Lung (tissue), 12 donors: ENCODE data around the gene NPHS1. TPM values are rescaled to one million over a fixed set of nuclear protein-coding genes. Genes with fewer than 3 reads are reported as not detected.

Experiments
- ATAC-seq: fragments of 200-7000 bp; cut with Tn5 transposase; one replicate; pipeline ENCODE4 v1.9.1; 2020; ENCODE audit warnings: moderate number of reproducible peaks; ENCODE audit not compliant: insufficient read depth, low FRiP score
- DNase-seq, 3 donors: peaks; one replicate each; pipeline ENCODE4 v3.0.0-alpha.2; 2013 to 2017
- H3K27ac ChIP-seq, 2 donors: one replicate each; pipeline ENCODE4 v1.5.1; 2013; ENCODE audit warnings: mild to moderate bottlenecking in 2 of 2, moderate library complexity in 2 of 2, control low read depth in 1 of 2, inconsistent platforms in 1 of 2, low read depth in 1 of 2, low read length in 1 of 2
- H3K27me3 ChIP-seq, 3 donors: one replicate each; pipeline ENCODE4 v1.5.1; 2013; ENCODE audit warnings: low read length in 2 of 3; ENCODE audit not compliant: control insufficient read depth in 3 of 3, insufficient read depth in 3 of 3
- H3K36me3 ChIP-seq, 4 donors: one replicate each; pipeline ENCODE4 v1.5.1; 2013; ENCODE audit warnings: low read length in 4 of 4, mild to moderate bottlenecking in 1 of 4, moderate library complexity in 1 of 4; ENCODE audit not compliant: control insufficient read depth in 4 of 4, insufficient read depth in 4 of 4
- H3K4me1 ChIP-seq, 5 donors: one replicate each; pipeline ENCODE4 v1.5.1; 2013; ENCODE audit warnings: low read length in 5 of 5, mild to moderate bottlenecking in 2 of 5, moderate library complexity in 1 of 5; ENCODE audit not compliant: control insufficient read depth in 5 of 5, insufficient read depth in 5 of 5
- H3K4me3 ChIP-seq: one replicate; pipeline ENCODE4 v1.5.1; 2013; ENCODE audit warnings: mild to moderate bottlenecking, control low read depth, moderate library complexity
- H3K9ac ChIP-seq, 2 donors: one replicate each; pipeline ENCODE4 v1.5.1; 2013; ENCODE audit warnings: low read length in 2 of 2, control low read depth in 1 of 2; ENCODE audit not compliant: insufficient read depth in 1 of 2
- H3K9me3 ChIP-seq, 4 donors: one replicate each; pipeline ENCODE4 v1.5.1; 2013; ENCODE audit warnings: low read length in 3 of 4, mild to moderate bottlenecking in 1 of 4, moderate library complexity in 1 of 4; ENCODE audit not compliant: control insufficient read depth in 4 of 4, insufficient read depth in 3 of 4
- CTCF ChIP-seq: IDR thresholded peaks from 2 replicates; pipeline ENCODE4 v1.5.1; 2012; ENCODE audit warnings: mild to moderate bottlenecking; ENCODE audit errors: control extremely low read depth, extremely low read depth
- WGBS, 2 donors: extraction: QIAGEN DNeasy Blood & Tissue Kit; methylation state at CpG; one replicate each; pipeline ENCODE4 v1.1.7; 2013; 5-methylcytosine and 5-hydroxymethylcytosine counted together
- polyA plus RNA-seq, 2 donors: library from polyadenylated mRNA; stranded (reverse); fragments of 200-250 nt; gene quantifications; one replicate each; pipeline ENCODE4 v1.2.1, GENCODE V29; 2013
- total RNA-seq, 2 donors: library from RNA; depleted of rRNA in 1 of 2; stranded (reverse); fragments of >200 nt in 1 of 2; gene quantifications; one replicate each; pipeline ENCODE4 v1.2.1, GENCODE V29; 2014 to 2021
- donor health status: control.
- donor health status: control.
- donor health status: Bipolar disorder and iron deficiency.
- donor health status: healthy.
- donor health status: DM: yes; HTN: yes; CAD: no.

The NPHS1 gene
- total and polyA plus RNA-seq, 4 donors: 0.02 to 0.23 TPM; not detected in 2

DNA sequence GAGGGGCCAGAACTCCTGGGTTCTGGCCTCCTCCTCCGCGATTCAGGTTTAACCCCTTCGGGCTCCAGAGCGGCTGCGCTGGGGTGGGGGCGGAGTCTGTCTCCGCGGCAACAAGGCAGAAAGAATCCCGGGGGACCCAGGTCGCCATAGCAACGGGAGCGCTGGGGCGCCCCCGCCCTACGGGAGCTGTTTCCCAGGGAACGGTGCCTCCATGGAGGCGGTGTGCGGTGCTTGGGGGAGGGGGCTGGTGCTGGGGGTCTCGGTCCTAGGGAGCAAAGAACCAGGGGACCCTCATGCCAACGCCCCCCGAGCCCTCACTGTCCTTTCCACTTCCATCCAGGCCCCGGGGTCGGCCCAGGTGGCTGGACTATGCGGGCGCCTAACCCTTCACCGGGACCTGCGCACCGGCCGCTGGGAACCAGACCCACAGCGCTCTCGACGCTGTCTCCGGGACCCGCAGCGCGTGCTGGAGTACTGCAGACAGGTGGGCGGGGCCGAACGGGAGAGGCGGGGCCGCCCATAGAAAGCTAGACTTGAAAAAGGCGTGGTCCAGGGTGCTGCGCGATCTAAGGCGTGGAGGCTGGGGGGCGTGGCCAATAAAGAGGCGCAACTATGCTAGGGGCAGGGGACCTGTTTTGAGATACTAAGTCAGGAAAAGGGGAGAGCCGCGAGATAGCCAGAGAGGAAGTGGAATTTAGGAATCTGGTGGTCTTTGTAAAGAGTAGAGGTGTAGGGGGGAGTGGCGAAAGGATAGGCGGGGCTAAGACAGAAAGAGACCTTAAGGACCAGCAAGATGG is 17.2 kb upstream of the NPHS1 start:
- no peaks in the 10 kb centered on the region for H3K9me3 ChIP-seq
- no peak overlapping the region for H3K9ac ChIP-seq
- ATAC-seq: no peak
- H3K27me3 ChIP-seq: no peaks in the 10 kb centered on the region
- DNase-seq: peak; percentile 48 to 67 (median 56)
- WGBS, 2 donors: 2 to 3% methylated on average over 49 to 51 of the region's 51 CpGs
- H3K4me3 ChIP-seq: no peak overlapping the region
- TF ChIP-seq CTCF: no peak
- H3K4me1 ChIP-seq: peaks cover 0 to 16% (median 0%) of the 10 kb centered on the region in 5 donors
- H3K27ac ChIP-seq: no peak overlapping the region
- no peaks in the 10 kb centered on the region for H3K36me3 ChIP-seq

- H3K9ac ChIP-seq: no peak overlapping the region
- H3K27ac ChIP-seq: no peak overlapping the region
- H3K9me3 ChIP-seq: no peaks in the 10 kb centered on the region
- ATAC-seq: no peak
- peak in 1 of 3 donors; percentile 4 for DNase-seq
- WGBS, 2 donors: 4% methylated on average over 10 to 15 of the region's 15 CpGs
- TF ChIP-seq CTCF: no peak
- peaks cover 0 to 16% (median 0%) of the 10 kb centered on the region in 5 donors for H3K4me1 ChIP-seq
- no peaks in the 10 kb centered on the region for H3K27me3 ChIP-seq
- H3K36me3 ChIP-seq: no peaks in the 10 kb centered on the region
- no peak overlapping the region for H3K4me3 ChIP-seq
Measured at GRCh38 chr19:35868823-35869326, 16.6 kb upstream of the NPHS1 start.

DNA sequence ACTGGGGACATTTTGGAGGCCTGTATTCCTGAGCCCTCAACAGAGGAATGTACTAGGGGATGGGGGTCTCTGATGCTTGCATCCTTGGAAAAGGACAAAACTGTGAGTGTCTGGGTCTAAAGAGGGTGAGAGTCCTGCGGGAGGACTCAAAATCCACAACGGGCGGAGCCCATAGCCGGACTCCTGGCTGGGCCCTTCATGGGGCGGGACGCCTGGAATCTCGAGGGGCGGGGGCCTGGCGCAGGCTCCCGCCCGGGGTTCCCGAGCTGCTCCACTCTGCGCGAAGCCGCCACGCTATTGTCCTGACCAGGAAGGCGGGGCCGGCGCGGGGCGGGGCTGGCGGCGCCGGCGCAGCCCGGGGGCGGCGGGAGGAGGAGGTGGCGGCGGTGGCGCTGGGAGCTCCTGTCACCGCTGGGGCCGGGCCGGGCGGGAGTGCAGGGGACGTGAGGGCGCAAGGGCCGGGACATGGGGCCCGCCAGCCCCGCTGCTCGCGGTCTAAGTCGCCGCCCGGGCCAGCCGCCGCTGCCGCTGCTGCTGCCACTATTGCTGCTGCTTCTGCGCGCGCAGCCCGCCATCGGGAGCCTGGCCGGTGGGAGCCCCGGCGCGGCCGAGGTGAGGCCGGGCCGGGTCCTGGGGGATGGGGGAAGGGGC is 16.0 kb upstream of the NPHS1 start, which contains the start of gene APLP1:
APLP1 (plus strand) TSS at position 403 of the 651 bp plus-strand sequence; CDS start at position 466, 63 bp downstream.
- DNase-seq (peak; percentile 60 to 73 (median 69)), ATAC-seq (peak; percentile 80)
- no peaks in the 10 kb centered on the region for H3K27me3 ChIP-seq
- WGBS, 2 donors: 2 to 4% methylated on average over 35 to 60 of the region's 60 CpGs
- no peaks in the 10 kb centered on the region for H3K36me3 ChIP-seq
- H3K9ac ChIP-seq: no peak within 1 kb of the TSS
- no peaks in the 10 kb centered on the region for H3K9me3 ChIP-seq
- TF ChIP-seq CTCF: no peak
- H3K27ac ChIP-seq: no peak within 1 kb of the TSS
- H3K4me1 ChIP-seq: peaks cover 0 to 16% (median 0%) of the 10 kb centered on the region in 5 donors
- H3K4me3 ChIP-seq: peak within 1 kb of the TSS; percentile 33
